GM21528 (cell line): Measurements from ENCODE around the gene NDE1.
"Not testable (repeated sequence)": the region's sequence is repeated elsewhere in the genome, so short reads cannot be mapped to it uniquely, and the experiment has no call there.

ENCODE experiments used
- ATAC-seq: cut with Tn5 transposase; IDR thresholded peaks from one replicate; pipeline ENCODE4 v1.9.1; 2021; ENCODE audit warnings: mild to moderate bottlenecking, moderate library complexity; ENCODE audit not compliant: unreplicated experiment, low FRiP score

NDE1 gene

DNA sequence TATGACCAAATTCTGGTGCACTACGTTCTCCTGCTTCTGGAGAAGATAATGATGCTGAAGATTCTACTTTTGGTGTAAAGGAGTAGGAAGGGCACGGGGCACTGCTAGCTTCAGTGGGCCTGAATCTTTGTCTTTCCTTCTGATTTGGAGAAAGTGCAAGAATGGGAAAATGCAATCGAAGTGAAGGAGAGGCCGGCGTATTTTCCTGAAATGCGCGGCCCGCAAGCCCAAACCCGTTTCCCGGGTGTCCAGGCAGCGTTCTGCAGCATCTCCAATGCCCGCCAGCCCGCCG is 372 bp upstream of the NDE1 start:
- ATAC-seq, result no peak

DNA sequence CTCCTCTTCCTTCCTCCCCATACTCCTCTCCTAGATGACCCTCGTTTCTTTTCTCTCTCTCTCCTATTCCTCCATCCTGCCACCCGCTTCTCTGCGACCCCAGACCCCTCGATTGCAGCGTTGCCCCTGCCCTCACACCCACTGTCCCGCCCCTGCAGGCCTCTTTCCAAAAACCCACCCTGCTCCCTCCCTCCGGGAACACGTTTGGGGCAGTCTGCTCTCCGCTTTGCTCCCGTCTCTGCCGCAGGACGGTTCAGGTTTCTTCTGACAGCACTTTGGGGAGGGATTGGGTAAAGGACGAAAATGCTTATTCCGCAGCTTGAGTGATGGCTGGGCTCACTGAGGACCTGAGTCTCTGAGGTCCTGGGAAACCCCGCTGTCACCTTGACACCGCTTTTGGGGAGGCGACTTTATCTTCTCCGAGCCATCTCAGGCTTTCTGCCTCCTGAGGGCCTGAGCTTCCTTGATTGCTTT is 690 bp downstream of the NDE1 start:
- no peak for ATAC-seq

DNA sequence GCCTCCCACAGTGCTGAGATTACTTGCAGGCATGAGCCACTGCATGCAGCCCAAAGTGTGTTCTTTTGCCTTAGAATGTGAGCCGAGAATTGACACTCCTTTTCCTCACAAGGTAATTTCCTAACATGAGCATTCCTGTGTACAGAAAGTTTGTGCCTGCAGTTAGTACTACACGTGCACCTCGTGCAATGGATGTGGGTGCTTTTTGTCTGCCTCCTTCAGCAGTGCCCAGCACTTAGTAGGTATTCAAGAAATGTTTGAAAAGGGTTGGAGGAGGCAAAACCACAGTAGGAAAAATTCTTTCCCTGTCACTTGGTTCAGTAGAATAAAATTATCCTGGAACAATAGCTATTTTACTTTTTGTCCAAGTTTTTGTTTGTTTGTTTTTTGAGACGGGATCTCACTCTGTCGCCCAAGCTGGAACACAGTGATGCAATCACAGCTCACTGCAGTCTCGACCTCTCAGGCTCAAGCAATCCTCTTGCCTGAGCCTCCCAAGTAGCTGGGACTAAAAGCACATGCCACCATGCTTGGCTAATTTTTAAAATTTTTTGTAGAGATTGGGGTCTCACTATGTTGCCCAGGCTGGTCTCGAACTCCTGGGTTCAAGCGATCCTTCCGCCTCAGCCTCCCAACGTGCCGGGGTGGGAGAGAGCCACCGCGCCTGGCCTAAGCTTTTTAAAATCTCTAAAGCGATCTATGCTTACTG is 2.4 kb downstream of the NDE1 start:
- no peak for ATAC-seq

DNA sequence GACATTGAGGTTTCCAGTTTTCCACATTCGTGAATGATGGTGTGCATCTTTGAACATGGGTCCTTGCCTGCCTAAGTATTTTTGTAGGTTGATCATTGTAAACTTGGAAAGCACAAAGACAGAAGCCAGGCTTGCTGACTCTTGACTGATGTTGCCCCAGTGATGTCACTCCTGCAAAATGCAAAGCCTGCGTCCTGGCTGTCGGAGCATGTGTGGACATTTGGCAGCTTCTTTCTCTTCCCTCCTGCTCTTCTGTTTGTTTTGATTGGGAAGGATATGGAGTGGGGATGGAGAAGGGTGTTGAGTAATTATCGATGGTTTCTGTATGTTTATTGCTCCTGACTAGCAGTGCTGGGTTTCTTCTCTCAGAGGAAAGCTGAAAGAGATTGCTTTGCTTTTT is 3.2 kb downstream of the NDE1 start:
- no peak for ATAC-seq

DNA sequence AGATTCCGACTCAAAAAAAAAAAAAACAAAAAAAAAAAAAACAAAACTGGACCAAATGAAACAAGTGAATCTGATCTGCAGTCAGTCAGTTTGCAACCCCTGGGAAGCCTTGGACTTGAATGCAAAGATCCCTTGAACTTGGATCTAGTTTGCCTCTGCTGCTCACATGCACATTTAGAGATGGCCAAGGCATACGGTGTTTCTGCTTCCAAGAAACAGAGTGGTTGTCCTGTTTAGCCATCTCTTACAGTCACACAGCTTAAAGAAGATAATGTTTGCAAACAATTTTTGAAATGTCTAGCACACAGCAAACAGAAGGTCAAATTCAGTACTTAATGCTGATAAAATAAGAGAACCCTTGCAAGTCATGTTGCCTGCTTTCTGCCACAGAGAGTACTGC is 4.5 kb downstream of the NDE1 start:
- no peak for ATAC-seq

DNA sequence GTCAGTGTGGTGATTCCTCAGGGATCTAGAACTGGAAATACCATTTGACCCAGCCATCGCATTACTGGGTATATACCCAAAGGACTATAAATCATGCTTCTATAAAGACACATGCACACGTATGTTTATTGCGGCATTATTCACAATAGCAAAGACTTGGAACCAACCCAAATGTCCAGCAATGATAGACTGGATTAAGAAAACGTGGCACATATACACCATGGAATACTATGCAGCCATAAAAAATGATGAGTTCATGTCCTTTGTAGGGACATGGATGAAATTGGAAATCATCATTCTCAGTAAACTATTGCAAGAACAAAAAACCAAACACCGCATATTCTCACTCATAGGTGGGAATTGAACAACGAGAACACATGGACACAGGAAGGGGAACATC is 5.5 kb downstream of the NDE1 start:
- ATAC-seq, result not testable (repeated sequence)

DNA sequence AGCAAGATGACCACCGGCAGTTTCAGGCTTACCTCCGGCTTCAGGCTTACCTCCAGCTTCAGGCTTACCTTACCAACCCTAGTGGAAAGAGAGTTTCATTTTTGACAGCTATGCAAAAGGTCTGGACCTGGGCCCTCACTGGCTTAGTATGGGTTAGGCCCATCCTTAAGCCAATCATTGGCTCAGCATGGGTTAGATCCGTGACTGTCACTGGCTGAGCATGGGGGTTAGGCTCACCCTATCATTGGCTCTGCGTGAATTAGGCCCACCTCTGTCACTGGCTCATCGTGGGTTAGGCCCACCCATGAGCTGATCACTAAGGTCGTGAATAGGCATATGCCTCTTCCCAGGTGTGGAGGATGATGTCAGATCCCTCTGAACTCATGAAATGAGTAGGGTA is 8.1 kb downstream of the NDE1 start:
- ATAC-seq, result no peak

DNA sequence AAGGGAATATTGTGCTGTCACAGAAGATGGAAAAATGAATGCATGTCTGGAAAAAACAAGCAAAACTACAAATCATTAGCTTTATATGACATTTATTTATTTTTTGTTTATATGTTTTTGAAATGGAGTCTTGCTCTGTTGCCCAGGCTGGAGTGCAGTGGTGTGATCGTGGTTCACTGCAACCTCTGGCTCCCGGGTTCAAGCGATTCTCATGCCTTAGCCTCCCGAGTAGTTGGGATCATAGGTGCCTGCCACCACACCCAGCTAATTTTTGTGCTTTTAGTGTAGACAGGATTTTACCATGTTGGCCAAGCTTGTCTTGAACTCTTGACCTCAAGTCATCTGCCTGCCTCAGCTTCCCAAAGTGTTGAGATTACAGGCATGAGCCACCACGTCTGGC is 8.5 kb downstream of the NDE1 start:
- ATAC-seq, result no peak

DNA sequence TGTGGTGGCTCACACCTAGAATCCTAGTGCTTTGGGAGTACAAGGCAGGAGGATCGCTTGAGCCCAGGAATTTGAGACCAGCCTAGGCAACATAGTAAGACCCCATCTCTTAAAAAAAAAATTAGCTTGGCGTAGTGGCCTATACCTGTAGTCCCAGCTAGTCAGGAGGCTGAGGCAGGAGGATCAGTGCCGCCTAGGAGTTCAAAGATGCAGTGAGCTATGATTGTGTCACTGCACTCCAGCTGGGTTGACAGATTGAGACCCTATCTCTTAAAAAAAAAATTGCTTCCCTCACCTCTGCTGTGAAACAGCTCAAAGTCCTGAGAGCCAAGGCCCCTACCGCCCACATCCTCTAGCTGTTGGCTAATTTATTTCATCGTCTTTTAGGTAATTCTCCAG is 10.2 kb downstream of the NDE1 start:
- ATAC-seq, result no peak

DNA sequence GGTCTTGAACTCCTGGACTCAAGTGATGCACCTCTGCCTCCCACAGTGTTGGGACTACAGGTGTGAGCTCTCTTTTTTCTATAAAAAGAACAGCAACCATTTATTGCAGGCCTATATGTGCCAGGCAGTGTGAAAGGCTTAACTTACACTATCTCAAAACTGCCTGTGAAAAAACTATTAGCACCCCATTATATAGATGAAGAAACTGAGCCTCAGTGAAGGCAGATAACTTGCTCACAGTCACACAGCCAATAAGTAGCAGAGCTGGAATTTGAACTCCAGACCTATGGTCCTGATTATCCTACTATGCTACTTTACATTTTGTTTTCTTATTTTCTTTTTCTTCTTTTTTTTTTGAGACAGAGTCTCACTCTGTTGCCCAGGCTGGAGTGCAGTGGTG is 15.1 kb downstream of the NDE1 start:
- ATAC-seq, result no peak

DNA sequence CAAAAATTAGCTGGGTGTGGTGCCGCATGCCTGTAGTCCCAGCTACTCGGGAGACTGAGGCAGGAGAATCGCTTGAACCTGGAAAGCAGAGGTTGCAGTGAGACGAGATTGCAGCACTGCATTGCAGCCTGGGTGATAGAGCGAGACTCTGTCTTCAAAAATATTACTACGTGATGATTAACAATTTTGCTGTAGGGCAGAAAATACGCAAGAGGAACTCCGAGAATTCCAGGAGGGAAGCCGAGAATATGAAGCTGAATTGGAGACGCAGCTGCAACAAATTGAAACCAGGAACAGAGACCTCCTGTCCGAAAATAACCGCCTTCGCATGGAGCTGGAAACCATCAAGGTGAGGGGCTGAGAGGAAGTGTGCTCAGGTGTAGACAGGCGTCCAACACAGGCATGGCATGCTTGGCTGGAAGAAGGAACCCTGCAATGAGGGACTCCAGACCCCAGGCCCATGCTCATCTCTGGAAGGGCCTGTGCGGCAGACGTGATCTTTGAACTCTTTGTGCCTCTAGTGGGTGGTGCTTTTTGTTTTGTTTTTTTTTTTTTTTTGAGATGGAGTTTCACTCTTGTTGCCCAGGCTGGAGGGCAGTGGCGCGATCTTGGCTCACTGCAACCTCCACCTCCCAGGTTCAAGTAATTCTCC is 17.2 kb downstream of the NDE1 start:
- no peak for ATAC-seq

DNA sequence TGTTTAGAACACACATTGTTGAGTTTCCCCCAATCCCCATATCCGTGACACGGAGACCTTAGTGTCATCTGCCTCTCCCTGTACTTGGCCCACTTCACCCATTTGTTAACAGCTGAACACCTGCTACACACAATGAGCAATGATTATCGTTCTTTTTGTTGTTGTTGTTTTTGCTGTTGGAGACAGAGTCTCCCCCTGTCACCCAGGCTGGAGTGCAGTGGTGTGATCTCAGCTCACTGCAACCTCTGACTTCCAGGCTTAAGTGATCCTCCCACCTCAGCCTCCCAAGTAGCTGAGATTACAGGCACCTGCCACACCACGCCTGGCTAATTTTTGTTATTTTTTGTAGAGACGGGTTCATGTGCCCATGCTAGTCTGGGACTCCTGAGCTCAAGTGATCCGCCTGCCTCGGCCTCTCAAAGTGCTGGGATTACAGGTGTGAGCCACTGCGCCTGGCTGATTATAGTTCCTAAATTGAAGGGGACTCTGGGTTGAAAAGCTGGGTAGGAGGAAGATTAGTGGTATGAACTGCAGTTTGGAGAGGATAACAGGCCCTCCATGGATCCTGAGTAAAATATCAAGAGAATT is 21.6 kb downstream of the NDE1 start:
- no peak for ATAC-seq

DNA sequence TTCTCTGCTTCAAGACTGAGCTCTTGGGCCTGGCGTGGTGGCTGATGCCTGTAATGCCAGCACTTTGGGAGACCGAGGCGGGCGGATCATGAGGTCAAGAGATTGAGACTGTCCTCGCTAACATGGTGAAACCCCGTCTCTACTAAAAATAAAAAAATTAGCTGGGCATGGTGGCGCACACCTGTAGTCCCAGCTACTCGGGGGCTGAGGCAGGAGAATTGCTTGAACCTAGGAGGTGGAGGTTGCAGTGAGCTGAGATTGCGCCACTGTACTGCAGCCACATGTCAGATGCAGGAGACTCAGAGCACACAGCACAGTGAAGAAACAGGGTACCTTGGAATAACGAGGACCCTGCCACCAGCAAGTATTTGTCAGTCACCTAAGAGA is 22.1 kb downstream of the NDE1 start:
- ATAC-seq, result not testable (repeated sequence)

DNA sequence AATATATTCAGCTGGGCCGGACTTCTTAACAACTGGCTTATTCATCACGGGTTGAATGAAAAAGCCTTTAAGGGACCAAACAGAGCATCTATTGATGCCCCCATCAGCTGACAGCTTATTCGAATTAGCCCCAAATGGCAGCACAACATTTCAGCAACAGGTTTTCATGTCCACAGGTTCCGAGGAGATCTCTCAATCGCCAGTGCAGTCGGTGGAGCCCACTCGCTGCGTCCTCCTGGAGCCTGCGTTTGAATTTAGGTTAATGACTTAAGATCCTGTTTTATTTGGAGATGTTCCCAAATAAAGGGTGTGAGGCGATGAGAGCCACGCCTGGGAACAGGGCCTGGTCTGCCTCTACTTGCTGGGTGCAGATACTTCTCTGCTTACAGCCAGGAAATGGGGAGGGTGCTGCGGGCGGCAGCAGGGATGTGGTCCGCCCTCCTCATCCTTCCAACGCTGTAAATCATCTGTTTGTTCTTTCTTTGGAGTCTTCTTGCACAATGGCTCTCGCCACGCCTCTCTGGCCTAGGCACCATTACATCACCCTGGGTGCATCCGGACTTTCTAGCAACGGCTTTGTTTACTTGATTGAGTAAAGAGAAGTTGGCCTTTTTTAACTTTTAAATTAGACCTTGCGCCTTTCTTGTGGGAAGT is 22.6 kb downstream of the NDE1 start:
- ATAC-seq, result no peak

DNA sequence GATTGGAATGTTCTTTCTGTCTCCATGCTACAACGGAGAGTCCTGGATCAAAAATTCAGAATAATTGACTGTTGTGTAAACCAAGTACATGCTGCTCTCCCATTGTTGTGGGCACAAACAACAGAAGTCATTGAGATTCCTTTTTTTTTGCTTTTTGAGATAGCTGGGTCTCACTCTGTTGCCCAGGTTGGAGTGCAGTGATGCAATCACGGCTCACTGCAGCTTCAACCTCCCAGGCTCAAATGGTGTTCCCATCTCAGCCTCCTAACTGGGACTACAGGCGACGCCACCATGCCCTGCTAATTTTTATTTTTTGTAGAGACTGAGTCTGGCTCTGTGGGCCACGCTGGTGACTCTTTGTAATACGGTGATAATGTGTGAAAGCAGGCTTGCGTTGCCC is 24.5 kb downstream of the NDE1 start:
- no peak for ATAC-seq

DNA sequence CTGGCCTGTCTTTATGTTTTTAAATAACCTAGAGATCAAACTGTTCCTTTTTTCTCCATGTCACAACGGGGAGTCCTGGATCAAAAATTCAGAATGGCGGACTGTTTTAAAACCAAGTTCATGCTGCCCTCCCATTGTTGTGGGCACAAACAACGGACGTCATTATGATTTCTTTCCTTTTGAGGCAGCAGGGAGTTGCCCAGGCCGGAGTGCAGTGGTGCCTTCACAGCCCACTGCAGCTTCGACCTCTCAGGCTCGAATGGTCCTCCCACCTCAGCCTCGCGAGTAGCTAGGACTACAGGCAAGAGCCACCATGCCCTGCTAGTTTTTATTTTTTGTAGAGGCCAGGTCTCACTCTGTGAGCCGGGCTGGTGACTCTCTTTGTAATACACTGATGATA is 26.5 kb downstream of the NDE1 start:
- no peak for ATAC-seq

DNA sequence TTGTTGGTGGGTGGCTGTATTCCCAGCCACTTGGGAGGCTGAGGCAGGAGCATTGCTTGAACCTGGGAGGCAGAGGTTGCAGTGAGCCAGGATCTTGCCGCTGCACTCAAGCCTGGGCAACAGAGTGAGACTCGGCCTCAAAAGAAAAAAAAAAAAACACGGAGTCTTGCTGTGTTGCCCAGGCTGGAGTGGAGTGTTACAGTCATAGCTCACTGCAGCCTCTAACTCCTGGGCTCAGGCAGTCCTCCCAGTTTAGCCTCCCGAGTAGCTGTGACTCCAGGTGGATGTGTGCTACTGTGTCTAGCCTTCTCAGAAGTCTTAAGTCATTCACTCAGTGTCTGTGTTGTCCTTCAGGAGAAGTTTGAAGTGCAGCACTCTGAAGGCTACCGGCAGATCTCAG is 27.4 kb downstream of the NDE1 start:
- no peak for ATAC-seq

DNA sequence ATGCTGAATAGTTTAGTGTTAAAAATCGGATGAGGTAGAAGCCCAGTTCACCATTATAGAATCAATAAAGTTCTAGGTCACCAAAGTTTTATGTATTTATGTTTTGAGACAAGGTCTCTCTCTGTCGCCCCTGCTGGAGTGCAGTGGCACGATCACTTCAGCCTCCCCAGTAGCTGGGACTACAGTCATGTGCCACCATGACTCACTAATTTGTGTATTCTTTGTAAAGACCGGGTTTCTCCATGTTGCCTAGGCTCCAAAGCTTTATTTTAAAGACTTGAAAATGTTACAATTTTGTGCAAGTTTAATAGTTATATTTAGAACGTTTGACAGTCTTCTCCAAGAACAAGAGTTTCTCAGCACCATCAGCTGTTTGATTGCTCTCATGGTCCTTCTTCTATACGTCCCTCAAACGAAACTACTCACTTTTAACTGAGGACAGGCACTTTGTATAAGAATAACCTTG is 32.1 kb downstream of the NDE1 start:
- ATAC-seq, result no peak

DNA sequence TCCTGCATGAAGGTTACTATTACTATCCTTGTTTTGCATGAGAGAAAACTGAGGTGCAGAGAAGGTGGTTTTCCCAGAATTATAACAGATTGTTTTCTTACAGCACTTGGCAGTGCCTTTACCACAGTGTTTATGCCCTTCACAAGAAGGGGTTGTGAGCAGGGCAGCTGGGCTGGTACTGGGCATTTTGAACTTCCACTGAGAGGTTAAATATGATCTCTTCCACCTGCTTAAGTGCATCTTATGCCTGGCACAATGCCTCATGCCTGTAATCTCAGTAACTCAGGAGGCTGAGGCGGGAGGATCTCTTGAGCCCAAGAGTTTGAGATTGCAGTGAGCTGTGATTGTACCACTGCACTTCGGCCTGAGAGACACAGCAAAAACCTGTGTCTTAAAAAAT is 36.2 kb downstream of the NDE1 start:
- no peak for ATAC-seq

DNA sequence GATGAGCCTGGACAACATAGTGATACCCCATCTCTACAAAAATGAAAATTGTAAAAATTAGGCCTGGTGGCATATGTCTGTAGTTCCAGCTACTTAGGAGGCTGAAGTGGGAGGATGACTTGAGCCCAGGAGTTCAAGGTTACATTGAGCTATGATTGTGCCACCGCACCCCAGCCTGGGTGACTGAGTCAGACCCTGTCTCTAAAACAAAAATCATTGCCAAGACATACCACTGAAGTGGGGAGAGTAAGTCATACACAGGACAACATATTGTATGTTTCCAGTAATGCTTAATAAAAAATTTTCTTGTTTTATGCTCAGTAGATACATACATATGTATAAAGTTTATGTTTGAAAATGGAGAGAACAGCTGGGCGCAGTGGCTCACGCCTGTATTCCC is 39.2 kb downstream of the NDE1 start:
- ATAC-seq, result no peak

DNA sequence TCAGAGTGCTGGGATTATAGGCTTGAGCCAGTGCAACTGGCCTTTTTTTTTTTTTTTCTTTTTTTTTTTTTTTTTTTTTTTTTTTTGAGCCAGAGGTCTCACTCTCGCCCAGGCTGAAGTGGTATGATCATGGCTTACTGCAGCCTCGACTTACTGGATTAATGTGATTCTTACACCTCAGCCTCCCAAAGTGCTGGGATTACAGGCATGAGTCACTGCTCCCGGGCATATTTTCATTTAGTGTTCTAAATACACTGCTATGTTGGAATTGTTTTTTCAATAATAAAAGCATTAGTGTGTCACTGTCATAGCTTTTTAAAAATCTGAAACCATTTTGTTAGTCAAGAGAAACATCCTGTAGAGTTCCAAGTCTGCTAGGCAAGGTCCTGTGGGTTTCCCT is 40.3 kb downstream of the NDE1 start:
- ATAC-seq, result no peak

DNA sequence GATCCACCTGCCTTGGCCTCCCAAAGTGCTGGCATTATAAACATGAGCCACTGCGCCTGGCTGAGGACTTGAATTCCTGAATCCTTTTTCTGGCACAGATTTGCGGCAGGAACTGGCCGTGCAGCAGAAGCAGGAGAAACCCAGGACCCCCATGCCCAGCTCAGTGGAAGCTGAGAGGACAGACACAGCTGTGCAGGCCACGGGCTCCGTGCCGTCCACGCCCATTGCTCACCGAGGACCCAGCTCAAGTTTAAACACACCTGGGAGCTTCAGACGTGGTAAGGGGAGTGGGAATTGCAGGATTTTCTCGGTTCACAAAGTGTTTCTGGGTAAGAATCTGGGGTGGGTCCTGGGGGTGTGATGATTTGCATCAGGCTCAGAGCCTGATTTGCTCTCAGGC is 41.0 kb downstream of the NDE1 start:
- no peak for ATAC-seq
